GM21515 (cell line): ENCODE data around the gene FBXW7.

Experiments used
- ATAC-seq: cut with Tn5 transposase; IDR thresholded peaks from one replicate; pipeline ENCODE4 v1.9.1; 2021; ENCODE audit not compliant: unreplicated experiment

Gene FBXW7

DNA sequence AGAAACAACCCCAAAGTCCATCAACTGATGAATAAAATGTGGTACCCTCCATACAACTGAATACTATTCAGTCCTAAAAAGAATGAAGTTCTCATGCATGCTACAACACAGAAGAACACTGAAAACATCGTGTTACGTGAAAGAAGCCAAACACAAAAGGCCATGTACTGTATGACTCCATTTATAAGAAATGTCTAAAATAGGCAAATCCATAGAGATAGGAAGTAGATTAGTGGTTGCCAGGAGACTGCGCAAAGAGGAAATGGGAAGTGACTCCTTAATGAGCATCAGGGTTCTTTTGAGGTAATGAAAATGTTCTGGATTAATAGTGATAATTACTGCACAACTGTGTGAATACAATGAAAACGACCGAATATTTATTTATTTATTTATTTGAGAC is 23.4 kb downstream of the FBXW7 start:
- no peak for ATAC-seq

DNA sequence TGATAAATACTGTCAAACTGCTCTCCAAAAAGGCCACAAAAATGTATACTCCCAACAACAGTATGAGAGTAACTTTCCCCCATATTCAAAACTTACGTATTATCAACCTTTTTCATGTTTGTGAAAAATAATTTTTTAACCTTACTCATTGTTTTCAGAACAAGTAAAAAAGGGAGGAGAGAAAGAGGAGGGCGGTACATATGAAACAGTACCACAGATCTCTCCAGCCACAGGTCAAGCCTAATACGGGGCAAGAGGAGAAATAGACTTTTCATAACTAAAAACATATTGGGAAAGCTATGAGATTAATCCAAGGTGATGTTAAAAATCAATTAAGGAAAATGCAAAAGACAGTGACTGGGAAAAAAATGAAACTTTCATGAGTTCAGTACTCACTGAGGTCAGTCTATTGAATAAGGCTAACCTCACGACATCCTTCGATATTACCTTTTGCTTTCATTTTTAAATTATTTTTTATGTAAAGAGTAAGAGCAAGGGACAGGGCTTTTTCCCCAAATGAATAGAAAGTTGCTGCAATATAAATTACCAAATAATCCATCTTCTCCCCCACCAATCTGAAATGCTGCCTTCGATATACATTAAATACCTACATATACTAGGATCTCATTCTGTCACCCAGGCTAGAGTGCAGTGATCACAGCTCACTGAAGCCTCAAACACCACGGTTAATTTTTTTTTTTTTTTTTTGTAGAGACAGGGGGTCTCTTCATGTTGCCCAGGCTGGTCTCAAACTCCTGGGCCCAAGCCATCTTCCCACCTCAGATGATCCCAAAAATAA is 25.3 kb downstream of the FBXW7 start:
- peak; percentile 42 for ATAC-seq

DNA sequence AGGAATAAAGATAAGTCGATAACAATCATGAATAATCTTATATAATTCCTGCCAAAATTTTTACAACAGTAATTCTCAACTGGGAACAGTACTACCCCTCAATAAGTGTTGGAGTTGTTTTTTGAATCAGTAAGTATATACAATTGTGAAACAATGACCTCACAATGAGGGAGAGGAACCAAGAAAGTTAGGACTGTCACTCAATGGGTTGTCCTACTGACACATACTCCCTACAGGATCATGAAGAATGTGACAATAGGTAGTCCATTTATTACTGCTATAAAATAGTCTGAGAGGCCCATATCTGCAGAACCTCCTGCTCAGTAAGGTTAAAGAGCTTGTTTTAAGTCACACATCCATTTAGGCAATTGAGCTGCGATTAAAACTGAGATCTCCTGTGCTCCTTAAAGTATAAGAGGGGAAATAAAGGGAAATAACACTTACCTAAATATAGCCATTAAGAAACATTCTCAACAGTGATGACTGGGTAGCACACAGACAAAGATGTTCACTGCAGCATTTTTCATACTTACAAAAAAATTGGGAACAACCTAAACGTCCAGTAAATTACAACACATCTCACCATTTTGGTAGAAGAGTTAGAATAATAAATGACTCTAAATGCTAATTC is 26.2 kb downstream of the FBXW7 start:
- no peak for ATAC-seq

DNA sequence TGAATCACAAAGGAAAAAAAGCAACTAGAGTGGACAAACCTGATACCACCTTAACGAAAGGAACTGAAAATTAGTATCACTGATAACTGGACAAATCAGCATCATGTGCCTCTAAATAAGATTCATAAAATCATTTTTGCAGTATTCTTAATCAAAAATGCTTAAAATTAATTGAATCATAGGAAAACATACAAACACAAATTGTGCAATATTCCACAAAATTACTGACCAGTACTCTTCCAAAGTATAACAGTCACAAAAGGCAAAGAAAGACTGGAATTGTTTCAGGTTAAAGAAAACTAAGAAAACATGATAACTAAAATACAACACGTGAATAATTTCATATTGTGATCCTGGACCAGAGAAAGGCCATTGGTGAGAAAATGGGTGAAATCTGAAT is 27.1 kb downstream of the FBXW7 start:
- ATAC-seq = no peak

DNA sequence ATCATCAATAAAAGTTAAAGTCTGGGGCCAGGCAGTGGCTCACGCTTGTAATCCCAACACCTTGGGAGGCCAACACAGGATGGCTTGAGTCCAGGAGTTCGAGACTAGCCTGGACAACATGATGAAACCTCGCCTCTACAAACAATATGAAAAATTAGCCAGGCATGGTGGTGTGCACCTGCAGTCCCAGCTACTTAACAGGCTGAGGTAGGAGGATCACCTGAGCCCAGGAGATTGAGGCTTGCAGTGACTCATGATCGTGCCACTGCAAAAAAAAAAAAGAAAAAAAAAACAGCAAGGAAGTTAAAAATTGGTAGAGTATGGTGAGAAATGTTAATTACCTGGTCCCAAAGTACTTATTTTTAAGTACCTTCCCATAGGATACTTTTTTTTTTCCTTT is 27.5 kb downstream of the FBXW7 start:
- no peak for ATAC-seq

DNA sequence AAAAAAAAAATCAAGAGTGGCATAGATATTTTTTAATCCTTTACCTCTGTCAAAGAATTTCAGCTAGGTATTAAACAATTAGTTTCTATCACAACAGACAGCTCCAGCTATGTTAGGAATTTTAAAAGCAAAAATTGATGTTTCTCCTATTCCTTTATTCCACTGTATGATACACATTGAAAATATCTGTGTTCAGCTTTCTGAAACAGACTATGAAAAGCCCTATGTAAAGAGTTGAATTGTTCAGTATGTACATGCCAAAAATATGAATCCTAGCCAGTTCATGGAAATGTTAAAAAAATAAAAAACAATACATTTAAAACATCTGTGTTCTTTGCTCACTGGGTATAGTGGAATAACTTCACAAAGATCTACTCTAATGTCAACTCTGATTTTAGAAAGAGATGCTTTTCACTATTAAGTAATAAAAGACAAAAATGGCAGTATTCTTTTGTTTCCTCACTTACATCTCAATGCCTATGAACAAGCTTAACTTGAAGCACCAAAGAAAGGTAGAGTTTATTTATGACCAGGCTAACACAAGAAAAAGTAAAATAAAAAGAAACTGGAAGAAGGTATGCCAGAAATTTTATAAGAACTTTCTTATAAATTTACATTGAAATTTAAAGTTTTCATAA is 32.1 kb downstream of the FBXW7 start:
- no peak for ATAC-seq

DNA sequence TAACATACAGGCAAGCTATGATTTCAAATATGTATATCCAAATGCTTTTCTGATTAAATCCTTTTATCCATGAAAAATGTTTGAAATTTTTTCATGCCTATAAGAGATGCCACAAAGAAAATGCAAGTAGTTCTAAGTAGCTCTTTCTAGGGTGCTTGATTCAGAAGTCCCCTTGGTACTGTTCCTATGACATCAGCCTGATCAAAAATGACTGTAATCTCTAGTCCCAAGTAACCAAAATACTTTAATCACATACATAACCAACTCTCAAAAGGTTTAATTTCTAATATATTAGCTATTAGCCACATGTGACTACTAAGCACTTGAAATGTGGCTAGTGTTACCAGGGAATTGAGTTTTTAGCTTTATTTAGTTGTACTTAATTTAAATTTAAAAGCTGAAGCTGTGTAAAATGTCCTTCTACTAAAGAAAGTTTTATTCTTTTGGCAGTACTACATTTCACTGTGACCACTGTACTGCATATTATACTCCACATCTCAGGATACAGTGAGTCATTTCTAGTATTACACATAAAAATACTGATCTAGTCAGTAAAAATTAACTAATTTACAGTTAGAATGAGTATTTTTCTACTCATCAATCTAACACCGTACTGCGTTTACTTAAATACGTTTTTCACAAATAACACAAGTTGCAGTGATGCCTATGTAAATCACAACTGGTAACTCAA is 33.9 kb downstream of the FBXW7 start:
- no peak for ATAC-seq

DNA sequence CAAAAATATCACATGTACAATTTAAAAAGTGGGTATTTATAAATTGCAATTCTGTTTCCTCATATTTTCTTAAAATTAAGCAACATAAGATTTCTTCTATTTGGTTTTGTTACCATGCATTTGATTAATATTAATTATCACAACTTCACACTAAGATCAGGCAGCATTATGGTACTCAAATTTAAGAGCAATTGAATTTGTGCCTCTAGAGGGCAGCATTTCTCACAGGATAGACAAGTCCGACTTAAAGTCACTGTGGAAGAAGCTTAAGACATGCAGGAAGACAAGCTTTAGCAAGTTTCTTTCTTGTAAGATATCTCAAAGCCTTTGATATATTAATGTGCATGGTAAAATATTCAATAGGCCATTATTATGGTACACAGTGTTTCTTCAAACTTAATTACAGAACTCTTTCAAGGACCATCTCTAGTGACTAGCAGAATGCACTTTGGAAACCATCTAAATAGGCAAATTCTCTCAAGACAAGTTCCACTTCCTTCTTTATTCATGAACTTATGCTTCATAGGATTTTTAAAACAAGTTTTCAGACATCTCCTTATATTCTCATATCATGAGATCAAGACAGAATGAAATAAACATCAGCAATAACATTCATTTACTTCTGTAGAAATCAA is 35.0 kb downstream of the FBXW7 start:
- ATAC-seq = peak; percentile 53

DNA sequence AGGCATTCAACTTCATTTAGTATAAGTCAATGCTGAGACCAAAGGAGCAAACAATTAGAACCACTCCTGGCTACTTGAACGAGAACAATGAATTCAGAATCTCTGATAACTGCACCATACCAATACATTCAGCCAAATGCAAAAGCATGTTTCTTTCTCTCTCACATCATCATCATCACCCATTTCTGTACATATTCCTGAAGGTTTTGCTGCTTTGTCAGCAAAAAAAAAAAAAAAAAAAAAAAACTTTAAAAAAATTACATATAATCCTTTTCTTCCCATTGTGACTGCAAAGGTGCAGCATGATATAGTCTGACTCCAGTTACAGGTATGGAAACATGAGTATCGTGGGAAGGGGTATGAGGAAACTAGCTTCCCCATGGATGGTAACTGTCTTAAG is 35.6 kb downstream of the FBXW7 start:
- ATAC-seq = no peak

DNA sequence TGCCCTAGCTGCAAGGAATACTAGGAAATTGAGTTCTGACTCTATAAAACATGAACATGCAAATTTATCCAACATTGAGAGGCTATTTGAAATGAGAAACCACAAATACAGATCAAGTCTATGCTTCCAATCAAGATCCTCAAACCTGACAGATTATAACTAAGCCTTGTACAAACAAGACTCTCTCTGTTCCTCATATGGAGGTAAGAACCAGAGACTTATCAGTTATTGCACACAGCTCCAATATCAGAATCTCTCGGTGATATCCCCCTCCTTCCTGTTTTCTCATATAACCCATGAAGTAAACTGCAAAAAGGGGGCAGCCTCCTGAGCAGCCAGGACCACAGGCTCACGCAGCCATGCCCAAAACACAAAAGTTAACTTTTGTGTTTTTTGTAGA is 36.5 kb downstream of the FBXW7 start:
- no peak for ATAC-seq

DNA sequence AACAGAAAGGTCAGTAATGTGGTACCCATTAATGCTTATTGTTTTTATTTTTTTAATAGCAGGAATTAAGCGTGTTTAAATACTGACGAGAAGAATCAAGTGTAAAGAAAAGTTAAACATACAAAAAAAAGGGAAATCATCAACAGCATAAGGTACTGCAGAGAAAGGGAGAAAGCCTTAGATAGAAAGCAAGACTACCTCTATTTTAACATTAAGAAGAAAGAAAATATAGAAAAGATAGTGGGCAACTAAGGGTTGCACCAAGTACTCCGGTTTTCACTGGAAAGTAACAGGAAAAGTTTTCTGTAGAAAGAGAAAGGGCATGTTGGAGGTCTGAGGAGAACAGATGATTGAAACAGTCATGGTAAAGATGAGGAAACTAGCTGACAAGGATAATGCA is 41.9 kb downstream of the FBXW7 start:
- ATAC-seq = no peak

DNA sequence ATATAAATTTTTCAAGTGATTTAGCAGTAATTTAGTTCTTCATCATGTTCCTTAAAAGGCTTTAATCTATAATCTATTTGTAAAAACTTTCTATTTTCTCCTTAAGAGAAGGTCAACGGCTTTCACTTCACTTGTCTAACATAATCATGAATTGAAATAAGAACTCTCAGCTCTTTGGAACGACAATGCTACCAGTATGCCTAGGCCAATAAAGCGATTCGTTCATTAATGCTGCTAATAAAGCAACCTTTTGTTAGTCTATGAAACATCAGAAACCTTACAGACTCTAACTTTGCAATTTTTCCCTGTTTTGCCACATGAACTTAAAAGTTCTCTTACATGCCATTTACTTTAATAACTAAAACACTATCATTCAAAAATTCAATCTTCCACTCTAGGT is 47.6 kb downstream of the FBXW7 start:
- no peak for ATAC-seq

DNA sequence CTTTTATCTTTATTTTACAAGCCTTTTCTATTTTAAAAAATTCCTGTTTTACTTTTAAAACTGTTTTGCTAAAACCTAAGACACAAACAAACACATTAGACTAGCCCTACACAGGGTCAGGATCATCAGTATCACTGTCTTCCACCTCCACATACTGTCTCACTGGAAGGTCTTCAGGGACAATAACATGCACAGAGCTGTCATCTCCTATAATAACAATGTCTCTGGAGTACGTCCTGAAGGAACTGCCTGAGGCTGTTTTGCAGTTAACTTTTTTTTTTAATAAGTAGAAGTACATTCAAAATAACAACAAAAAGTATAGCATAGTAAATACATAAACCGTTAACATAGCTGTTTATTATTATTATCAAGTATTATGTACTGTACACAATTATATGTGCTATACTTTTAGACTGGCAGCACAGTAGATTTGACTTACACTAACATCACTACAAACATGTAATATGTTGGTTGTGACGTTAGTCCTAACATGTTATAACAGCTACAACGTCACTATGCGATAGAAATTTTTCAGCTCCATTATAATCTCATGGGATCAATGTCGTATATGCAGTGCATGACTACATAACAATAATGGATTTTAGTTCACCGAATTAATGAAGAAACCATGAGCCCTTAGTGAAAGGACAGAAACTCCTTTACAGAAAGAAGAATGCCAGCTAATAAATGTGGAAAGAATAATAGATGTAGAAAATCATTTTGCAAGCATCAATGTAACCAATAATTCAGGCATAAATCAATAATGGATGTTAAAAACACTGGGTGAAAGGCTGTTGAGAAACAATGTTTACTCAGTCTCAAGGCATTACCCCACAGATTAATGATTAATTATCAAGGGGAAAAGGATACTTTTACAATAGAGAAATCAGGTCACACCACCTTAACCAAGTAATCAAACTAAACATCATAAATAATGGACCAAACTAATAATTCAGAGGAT is 49.2 kb downstream of the FBXW7 start:
- ATAC-seq = no peak

DNA sequence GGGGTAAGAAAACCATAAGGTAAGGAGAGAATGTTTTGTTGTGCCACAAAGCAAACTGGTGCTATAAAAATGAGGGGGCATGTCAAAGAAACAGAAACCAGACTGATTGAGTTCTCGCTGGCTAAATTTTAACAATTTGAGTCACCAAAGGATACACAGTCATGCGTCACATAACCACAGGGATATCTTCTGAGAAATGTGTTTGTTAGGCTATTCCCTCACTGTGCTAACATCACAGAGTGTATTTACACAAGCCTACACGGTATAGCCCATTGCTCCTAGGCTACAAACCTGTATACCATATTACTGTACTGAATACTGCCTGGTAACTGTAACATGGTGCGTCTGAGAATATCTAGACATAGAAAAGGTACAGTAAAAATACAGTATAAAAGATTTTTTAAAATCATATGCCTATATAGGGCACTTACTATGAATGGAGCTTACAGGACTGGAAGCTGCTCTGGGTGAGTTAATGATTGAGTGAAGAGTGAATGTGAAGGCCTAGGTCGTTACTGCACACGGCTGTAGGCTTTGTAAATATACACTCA is 50.1 kb downstream of the FBXW7 start:
- ATAC-seq = peak; percentile 93

DNA sequence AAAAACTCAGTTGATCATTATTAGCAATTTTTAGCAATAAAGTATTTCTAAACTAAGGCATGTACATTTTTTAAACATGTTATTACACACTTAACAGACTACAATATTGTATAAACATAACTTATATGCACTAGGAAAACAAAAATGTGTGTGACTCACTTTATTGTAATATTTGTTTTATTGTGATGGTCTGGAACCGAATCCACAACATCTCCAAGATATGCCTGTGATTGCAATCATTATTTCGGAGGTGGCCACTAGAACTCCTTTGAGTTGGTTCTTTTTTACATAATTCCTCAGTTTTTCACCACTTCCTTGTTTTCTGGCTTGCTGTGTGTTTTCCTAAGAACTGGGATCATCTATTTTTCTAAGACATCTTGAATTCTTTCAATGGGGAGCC is 53.7 kb downstream of the FBXW7 start:
- no peak for ATAC-seq

DNA sequence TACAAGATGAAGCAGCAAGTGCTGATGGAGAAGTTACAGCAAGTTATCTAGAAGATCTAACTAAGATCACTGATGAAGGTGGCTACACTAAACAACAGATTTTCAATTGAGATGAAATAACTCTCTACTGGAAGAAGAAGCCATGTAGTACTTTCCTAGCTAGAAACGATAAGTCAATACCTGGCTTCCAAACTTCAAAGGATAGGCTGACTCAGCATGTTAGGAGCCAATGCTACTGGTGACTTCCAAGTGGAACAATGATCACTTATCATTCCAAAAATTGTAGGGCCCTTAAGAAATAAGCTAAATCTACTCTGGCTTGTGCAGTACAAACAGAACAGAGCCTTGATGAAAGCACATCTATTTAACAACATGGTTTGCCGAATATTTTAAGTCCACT is 55.0 kb downstream of the FBXW7 start:
- ATAC-seq = no peak

DNA sequence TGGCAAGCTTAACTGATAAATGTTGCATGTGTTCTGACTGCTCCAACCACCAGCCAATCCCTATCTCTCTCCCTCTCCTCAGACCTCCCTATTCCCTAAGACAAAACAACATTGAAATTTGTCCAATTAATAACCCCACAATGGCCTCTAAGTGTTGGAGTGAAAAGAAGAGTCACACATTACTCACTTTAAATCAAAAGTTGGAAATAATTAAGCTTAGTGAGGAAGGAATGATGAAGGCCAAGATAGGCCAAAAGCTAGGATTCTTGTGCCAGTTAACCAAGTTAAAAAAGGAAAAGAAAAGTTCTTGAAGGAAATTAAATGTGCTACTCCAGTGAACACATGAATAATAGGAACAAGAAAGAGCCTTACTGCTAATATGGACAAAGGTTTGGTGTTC is 55.6 kb downstream of the FBXW7 start:
- no peak for ATAC-seq

DNA sequence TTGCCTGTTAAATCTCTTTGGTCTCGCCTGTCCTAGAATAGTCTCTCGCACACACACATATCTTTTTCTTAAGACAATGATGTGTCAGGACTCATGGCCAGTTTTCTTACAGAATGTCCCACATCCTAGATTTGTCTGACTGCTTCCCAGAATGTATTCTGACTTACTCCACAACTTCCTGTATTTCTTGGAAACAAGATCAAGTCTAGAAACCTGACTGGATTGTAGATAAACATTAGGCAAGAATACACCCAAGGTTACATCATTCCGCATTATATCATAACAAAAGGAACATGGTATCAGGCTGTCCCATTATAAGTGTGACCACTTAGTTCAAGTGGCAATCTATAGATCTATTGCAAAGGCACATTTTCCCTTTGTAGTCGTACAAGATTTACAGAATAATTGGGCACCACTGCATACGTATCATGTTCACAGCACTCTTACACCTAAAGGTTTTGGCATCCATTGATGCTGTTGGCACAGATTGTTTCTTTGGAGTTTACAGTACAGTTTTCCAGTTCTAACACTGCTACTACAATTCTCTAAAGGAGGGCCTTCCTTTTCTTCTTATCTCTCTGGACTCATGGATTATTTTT is 56.4 kb downstream of the FBXW7 start:
- ATAC-seq = no peak

DNA sequence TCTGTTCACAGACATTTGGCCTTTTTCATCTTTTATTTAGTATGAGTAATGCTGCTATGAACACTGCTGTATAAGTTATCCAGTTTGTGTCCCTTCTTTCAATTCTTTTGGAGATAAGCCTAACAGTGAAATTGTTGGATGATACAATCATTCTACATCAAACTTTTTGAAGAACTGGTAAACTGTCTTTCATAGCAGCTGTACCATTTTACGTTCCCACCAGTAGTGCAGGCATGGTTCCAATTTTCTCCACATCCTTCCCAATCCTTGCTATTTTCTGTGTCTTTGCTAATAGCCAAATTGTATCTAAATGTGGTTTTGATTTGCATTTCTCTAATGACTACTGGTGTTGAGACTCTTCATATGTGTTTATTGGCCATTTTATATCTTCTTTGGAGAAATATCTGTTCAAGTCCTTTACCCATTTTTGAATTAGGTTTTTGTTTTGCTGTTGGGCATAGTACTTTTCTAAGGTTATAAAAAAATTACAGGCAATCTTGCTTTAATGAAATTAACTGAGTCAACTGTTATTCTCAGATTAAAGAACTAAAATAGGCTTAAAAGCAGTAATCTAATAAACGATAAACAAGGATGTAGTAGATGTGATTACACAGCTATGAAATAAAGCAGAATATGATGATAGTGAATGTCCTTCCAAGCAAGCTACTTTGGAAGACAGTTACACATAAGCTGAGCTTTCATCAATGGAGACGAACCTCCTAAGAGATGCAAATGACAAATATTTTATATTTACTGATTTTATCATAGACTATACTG is 57.2 kb downstream of the FBXW7 start:
- ATAC-seq = no peak
